ENCODE results near the gene HECTD4. TPM values are rescaled to one million over a fixed set of nuclear protein-coding genes. Genes with fewer than 3 reads are reported as not detected.

The HECTD4 gene
- total RNA-seq, 2 donors from 2014 or later, result 46.6 to 48.2 TPM

DNA sequence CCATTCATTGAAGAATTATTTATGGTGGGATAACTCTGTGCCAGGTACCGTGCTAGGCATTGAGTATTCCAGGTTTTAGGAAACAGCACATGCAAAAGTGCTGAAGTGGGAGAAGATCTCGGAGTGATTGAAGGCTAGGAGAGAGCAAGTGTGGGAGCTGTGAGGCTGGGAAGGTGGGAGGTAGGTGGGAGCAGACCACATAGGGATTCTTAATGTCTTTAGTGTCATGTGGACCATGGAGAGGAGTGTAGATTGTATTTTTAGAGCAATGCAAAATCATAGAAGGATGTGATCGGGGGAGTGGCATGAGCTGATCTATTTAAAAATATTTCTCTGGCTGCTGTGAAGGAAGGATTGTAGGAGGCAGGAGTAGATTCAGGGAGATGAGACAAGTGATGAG lies 41.9 kb upstream of the HECTD4 start:
- Mint-ChIP-seq H3K4me1 (peaks cover 16% of the 10 kb centered on the region), H3K36me3 (ENCODE audit: low read depth) (peaks cover 11% of the 10 kb centered on the region), H3K27ac (peak overlapping the region; percentile 9), H3K9me3 (no peaks in the 10 kb centered on the region), H3K27me3 (ENCODE audit: insufficient read depth) (no peaks in the 10 kb centered on the region), H3K4me3 (no peak overlapping the region)
- no peaks in the 10 kb centered on the region for H3K9me3 ChIP-seq (ENCODE audit: control insufficient read depth, low read length)
- peak; percentile 31 for DNase-seq
- peaks cover 6% of the 10 kb centered on the region for H3K4me1 ChIP-seq (ENCODE audit: control insufficient read depth, insufficient read depth, low read length)
- no peak overlapping the region for H3K27ac ChIP-seq (ENCODE audit: low read depth, low read length)
- no peaks in the 10 kb centered on the region for H3K27me3 ChIP-seq (ENCODE audit: control insufficient read depth, insufficient read depth, low read length, poor library complexity, severe bottlenecking)
- H3K9ac ChIP-seq (ENCODE audit: extremely low read depth, low read length, poor library complexity, severe bottlenecking), result no peak overlapping the region
- peaks cover 12% of the 10 kb centered on the region for H3K36me3 ChIP-seq (ENCODE audit: control insufficient read depth, insufficient read depth, low read length)
- TF ChIP-seq, protein P1, sequence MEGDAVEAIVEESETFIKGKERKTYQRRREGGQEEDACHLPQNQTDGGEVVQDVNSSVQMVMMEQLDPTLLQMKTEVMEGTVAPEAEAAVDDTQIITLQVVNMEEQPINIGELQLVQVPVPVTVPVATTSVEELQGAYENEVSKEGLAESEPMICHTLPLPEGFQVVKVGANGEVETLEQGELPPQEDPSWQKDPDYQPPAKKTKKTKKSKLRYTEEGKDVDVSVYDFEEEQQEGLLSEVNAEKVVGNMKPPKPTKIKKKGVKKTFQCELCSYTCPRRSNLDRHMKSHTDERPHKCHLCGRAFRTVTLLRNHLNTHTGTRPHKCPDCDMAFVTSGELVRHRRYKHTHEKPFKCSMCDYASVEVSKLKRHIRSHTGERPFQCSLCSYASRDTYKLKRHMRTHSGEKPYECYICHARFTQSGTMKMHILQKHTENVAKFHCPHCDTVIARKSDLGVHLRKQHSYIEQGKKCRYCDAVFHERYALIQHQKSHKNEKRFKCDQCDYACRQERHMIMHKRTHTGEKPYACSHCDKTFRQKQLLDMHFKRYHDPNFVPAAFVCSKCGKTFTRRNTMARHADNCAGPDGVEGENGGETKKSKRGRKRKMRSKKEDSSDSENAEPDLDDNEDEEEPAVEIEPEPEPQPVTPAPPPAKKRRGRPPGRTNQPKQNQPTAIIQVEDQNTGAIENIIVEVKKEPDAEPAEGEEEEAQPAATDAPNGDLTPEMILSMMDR (conservative IDR thresholded peaks at IDR 0.05), result no peak
- 95 to 96% methylated on average over 3 of the region's 3 CpGs for WGBS, 2 experiments (ENCODE audit: insufficient coverage in 1 of 2, insufficient read length in 1 of 2)
- H3K4me3 ChIP-seq (ENCODE audit: low read length), result no peak overlapping the region

DNA sequence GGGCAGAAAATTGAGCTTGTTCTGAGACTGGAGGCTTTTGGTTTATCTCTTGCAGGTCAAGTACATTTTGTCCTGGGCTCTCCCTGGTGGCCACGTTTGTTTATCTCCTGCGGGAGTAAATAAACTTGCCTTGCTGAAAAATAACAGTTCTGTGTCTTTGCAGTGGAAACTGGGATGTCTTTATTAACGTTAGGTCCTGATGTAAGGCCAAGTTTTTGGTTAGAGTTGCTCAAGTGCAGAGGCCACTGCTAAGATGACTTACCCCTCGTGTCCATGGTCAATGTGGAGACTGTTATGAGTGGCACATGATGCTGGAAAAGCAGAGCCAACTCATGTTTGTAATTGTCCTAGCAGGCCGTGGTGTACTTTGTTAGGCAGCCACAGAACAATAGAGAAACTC lies 40.3 kb upstream of the HECTD4 start:
- no peaks in the 10 kb centered on the region for H3K27me3 ChIP-seq (ENCODE audit: control insufficient read depth, insufficient read depth, low read length, poor library complexity, severe bottlenecking)
- peak overlapping the region; percentile 33 for H3K4me3 ChIP-seq (ENCODE audit: low read length)
- no peak overlapping the region for H3K27ac ChIP-seq (ENCODE audit: low read depth, low read length)
- TF ChIP-seq, protein P1 (conservative IDR thresholded peaks at IDR 0.05), result peak; percentile 20
- no peaks in the 10 kb centered on the region for H3K9me3 ChIP-seq (ENCODE audit: control insufficient read depth, low read length)
- H3K9ac ChIP-seq (ENCODE audit: extremely low read depth, low read length, poor library complexity, severe bottlenecking), result no peak overlapping the region
- Mint-ChIP-seq H3K36me3 (ENCODE audit: low read depth) (peaks cover 7% of the 10 kb centered on the region), H3K27me3 (ENCODE audit: insufficient read depth) (no peaks in the 10 kb centered on the region), H3K27ac (peak overlapping the region; percentile 60), H3K4me1 (peaks cover 16% of the 10 kb centered on the region), H3K4me3 (no peak overlapping the region), H3K9me3 (no peaks in the 10 kb centered on the region)
- DNase-seq, result peak; percentile 61
- H3K4me1 ChIP-seq (ENCODE audit: control insufficient read depth, insufficient read depth, low read length), result peaks cover 6% of the 10 kb centered on the region
- H3K36me3 ChIP-seq (ENCODE audit: control insufficient read depth, insufficient read depth, low read length), result peaks cover 12% of the 10 kb centered on the region
- WGBS, 2 experiments (ENCODE audit: insufficient coverage in 1 of 2, insufficient read length in 1 of 2), result 83 to 91% methylated on average over 4 to 5 of the region's 5 CpGs

DNA sequence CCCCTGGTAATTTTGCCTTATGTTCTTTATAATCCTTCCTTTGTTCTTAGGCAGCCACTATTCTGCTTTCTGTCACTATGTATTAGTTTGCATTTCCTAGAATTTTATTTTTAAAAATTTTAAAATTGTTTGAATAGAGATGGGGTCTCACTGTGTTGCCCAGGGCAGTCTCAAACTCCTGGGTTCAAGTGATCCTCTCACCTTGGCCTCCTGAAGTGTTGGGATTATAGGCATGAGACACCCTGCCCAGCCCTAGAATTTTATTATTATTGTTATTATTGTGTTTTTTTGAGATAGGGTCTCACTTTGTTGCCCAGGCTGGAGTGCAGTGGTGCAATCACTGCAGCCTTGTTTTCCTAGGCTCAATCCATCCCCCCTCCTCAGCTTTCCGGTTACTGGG lies 39.1 kb upstream of the HECTD4 start:
- Histone ChIP-seq H3K4me3 (ENCODE audit: low read length) (no peak overlapping the region), H3K36me3 (ENCODE audit: control insufficient read depth, insufficient read depth, low read length) (peaks cover 12% of the 10 kb centered on the region), H3K9ac (ENCODE audit: extremely low read depth, low read length, poor library complexity, severe bottlenecking) (no peak overlapping the region), H3K4me1 (ENCODE audit: control insufficient read depth, insufficient read depth, low read length) (peaks cover 6% of the 10 kb centered on the region), H3K9me3 (ENCODE audit: control insufficient read depth, low read length) (no peaks in the 10 kb centered on the region), H3K27ac (ENCODE audit: low read depth, low read length) (no peak overlapping the region), H3K27me3 (ENCODE audit: control insufficient read depth, insufficient read depth, low read length, poor library complexity, severe bottlenecking) (no peaks in the 10 kb centered on the region)
- H3K4me1 Mint-ChIP-seq, result peaks cover 16% of the 10 kb centered on the region
- H3K27me3 Mint-ChIP-seq (ENCODE audit: insufficient read depth), result no peaks in the 10 kb centered on the region
- 88% methylated on average over 1 of the region's 1 CpG; no CpG with 5 or more reads in 1 of the 2 experiments for whole genome bisulfite sequencing, 2 experiments (ENCODE audit: insufficient coverage in 1 of 2, insufficient read length in 1 of 2)
- H3K36me3 Mint-ChIP-seq (ENCODE audit: low read depth), result peaks cover 7% of the 10 kb centered on the region
- H3K9me3 Mint-ChIP-seq, result no peaks in the 10 kb centered on the region
- H3K4me3 Mint-ChIP-seq, result no peak overlapping the region
- TF ChIP-seq, protein P1 (conservative IDR thresholded peaks at IDR 0.05), result no peak
- no peak for DNase-seq
- no peak overlapping the region for H3K27ac Mint-ChIP-seq

Measured in endodermal cell (in vitro differentiated cells).